BJ (cell line): ENCODE measurements around the gene PARD3B. TPM values are rescaled to one million over a fixed set of nuclear protein-coding genes. Genes with fewer than 3 reads are reported as not detected.

Experiments
- CTCF ChIA-PET: fragments of 350-600 bp; formaldehyde crosslinking; extraction: SDS; loops from one replicate; lab custom pipeline; 2021; ENCODE audit warnings: antibody characterized with exemption, inconsistent platforms; lab: Yijun Ruan, JAX
- POLR2A ChIA-PET: fragments of 300-600 bp; sonication (Branson Sonifier 250); formaldehyde crosslinking; extraction: SDS; loops from one replicate; lab custom pipeline; 2021; ENCODE audit warnings: antibody characterized with exemption; lab: Charles Lee
- DNase-seq: peaks from one replicate; pipeline ENCODE4 v3.0.0-alpha.2; 2011; ENCODE audit warnings: low read depth
- H3K27me3 ChIP-seq: 2 replicates; pipeline ENCODE4 v1.6.0; 2011; ENCODE audit warnings: low read length; ENCODE audit not compliant: control insufficient read depth, insufficient read depth
- H3K36me3 ChIP-seq: 2 replicates; pipeline ENCODE4 v1.5.1; 2011; ENCODE audit warnings: low read length; ENCODE audit not compliant: control insufficient read depth, insufficient read depth
- H3K4me3 ChIP-seq: 2 replicates; pipeline ENCODE4 v1.5.1; 2011; ENCODE audit warnings: low read depth, mild to moderate bottlenecking, control low read depth, low read length
- polyA plus RNA-seq: library from polyadenylated mRNA; depleted of rRNA; stranded (reverse); fragments of >200 nt; gene quantifications from 2 replicates; pipeline ENCODE4 v1.2.3, GENCODE V29; 2011
- TF ChIP-seq, protein P1 (sequence below): IDR thresholded peaks from 2 replicates; pipeline ENCODE4 v1.5.1; 2011; ENCODE audit warnings: low read depth, mild to moderate bottlenecking, control low read depth, inconsistent platforms, low read length, moderate library complexity; ENCODE audit not compliant: insufficient read depth

Gene PARD3B
- polyA plus RNA-seq, 1 experiment = 7.1 TPM

- CTCF ChIA-PET = no interaction called here
- H3K27me3 ChIP-seq = no peaks in the 10 kb centered on the region
- TF ChIP-seq, protein P1, sequence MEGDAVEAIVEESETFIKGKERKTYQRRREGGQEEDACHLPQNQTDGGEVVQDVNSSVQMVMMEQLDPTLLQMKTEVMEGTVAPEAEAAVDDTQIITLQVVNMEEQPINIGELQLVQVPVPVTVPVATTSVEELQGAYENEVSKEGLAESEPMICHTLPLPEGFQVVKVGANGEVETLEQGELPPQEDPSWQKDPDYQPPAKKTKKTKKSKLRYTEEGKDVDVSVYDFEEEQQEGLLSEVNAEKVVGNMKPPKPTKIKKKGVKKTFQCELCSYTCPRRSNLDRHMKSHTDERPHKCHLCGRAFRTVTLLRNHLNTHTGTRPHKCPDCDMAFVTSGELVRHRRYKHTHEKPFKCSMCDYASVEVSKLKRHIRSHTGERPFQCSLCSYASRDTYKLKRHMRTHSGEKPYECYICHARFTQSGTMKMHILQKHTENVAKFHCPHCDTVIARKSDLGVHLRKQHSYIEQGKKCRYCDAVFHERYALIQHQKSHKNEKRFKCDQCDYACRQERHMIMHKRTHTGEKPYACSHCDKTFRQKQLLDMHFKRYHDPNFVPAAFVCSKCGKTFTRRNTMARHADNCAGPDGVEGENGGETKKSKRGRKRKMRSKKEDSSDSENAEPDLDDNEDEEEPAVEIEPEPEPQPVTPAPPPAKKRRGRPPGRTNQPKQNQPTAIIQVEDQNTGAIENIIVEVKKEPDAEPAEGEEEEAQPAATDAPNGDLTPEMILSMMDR = no peak
- no peak overlapping the region for H3K4me3 ChIP-seq
- POLR2A ChIA-PET = no interaction called here
- no peak for DNase-seq
- no peaks in the 10 kb centered on the region for H3K36me3 ChIP-seq
These were observed 141.1 kb downstream of the PARD3B start for GRCh38 chr2:204686406-204686805.

DNA sequence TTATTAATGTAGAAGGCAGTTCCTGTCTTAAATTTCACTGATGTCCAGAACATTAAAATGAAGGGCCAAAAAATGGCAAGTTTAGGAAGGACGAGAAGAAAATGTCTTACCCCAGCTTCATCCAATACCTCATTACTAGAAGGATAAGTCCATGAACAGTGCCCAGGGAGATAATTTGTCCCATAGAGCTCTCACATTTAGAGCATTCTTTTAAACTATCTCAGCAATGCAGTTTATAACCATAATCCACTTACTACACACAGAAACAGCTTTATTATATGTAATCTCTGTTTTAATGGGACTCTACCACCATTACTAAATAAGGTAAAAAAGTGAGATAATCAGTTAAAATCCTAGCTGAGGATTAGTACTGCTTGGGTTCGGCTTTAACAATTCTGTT lies 142.5 kb downstream of the PARD3B start:
- POLR2A ChIA-PET = interaction anchor here (0.5 kb wide), 1 partner anchor 23 kb away, joined by 3 read pairs; no protein-coding TSS in a partner anchor
- Histone ChIP-seq H3K4me3 (no peak overlapping the region), H3K27me3 (no peaks in the 10 kb centered on the region), H3K36me3 (no peaks in the 10 kb centered on the region)
- TF ChIP-seq, protein P1 = no peak
- CTCF ChIA-PET = interaction anchor here (0.7 kb wide), 1 partner anchor 9 kb away, joined by 3 read pairs; no protein-coding TSS in a partner anchor
- DNase-seq = no peak

DNA sequence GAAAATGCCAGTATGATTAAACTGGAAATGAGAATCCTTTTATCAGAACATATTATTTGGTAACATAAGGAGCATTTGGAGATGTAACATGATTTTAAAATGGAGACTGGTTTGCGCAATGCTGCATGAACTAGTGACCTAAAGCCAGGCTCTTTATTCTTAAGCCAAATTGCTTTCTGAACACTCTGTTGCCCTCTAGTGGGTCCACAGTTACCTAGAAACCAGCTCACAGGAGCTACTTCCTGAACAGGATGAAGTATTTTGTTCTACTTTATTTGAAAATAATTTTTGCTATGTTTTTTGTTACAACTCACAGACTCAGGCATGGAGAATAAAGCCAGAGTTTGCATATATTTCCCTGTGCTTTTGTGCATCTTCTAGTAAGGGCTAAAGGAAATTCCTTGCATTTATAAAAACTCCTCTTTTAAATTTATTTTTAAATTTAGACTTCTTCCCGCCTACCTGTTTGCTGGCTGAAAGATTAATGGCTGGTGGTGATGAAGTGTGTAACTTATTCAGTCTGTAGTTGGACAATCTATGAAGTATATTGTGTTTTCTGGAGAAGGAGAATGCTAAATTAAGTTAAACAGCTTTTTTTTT lies 146.7 kb downstream of the PARD3B start:
- no peaks in the 10 kb centered on the region for H3K36me3 ChIP-seq
- TF ChIP-seq, protein P1 = peak; percentile 80
- peak; percentile 39 for DNase-seq
- CTCF ChIA-PET = interaction anchor here (0.6 to 1.8 kb wide), 15 partner anchors 8 to 984 kb away, joined by 3 to 13 read pairs (median 3); no protein-coding TSS in a partner anchor
- no peak overlapping the region for H3K4me3 ChIP-seq
- H3K27me3 ChIP-seq = no peaks in the 10 kb centered on the region
- POLR2A ChIA-PET = no interaction called here

GRCh38 chr2:204692790-204693189 lies 147.5 kb downstream of the PARD3B start:
- H3K4me3 ChIP-seq = no peak overlapping the region
- ChIA-PET CTCF (interaction anchor here (0.7 to 1.8 kb wide), 9 partner anchors 8 to 370 kb away, joined by 3 to 13 read pairs (median 4); no protein-coding TSS in a partner anchor), POLR2A (no interaction called here)
- TF ChIP-seq, protein P1 = no peak
- DNase-seq = no peak
- H3K36me3 ChIP-seq = no peaks in the 10 kb centered on the region
- H3K27me3 ChIP-seq = no peaks in the 10 kb centered on the region

DNA sequence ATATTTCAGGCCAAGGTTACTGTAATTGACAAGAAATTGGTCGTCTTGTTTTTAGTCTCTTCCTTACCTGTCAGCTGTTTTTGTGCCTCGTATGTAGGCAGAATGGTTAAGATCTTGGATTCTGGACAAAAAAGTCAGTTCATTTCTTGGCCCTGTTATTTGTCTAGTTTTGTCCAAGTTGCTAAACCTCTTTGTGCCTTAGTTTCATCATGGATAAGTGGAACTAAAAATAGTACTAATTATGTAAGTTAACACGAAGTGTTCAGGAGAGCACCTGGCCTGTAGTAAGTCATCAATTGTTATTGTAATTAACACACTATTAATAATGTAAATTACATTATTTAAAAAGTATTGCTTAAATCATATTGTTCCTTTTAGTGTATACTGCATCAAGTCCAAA lies 148.0 kb downstream of the PARD3B start:
- no peaks in the 10 kb centered on the region for H3K36me3 ChIP-seq
- no peak for DNase-seq
- H3K4me3 ChIP-seq = no peak overlapping the region
- POLR2A ChIA-PET = no interaction called here
- no peaks in the 10 kb centered on the region for H3K27me3 ChIP-seq
- CTCF ChIA-PET = interaction anchor here (0.6 to 1.8 kb wide), 5 partner anchors 9 to 369 kb away, joined by 3 to 5 read pairs (median 3); no protein-coding TSS in a partner anchor
- TF ChIP-seq, protein P1 = no peak
